SK-N-SH (cell line): ENCODE measurements around the gene DPAGT1. TPM values are rescaled to one million over a fixed set of nuclear protein-coding genes. Genes with fewer than 3 reads are reported as not detected.

Source experiments
- CTCF ChIA-PET: fragments of 300-600, 350-600 bp; formaldehyde crosslinking; extraction: SDS; loops from one replicate; lab custom pipeline; 2021; lab: Yijun Ruan, JAX
- POLR2A ChIA-PET: fragments of 350-600 bp; sonication (Branson Sonifier 250); formaldehyde crosslinking; extraction: SDS; loops from one replicate; lab custom pipeline; 2020; ENCODE audit warnings: antibody characterized with exemption, inconsistent platforms; lab: Yijun Ruan, JAX
- DNase-seq: peaks from one replicate; pipeline ENCODE4 v3.0.0; 2012
- H2AFZ ChIP-seq: fragments of 200-600 bp; sonication (generic); 2 replicates; pipeline ENCODE4 v1.8.1; 2016; ENCODE audit warnings: antibody characterized with exemption, mild to moderate bottlenecking, low read depth
- H3F3A ChIP-seq: fragments of 200-600 bp; sonication (generic); replicated peaks from 2 replicates; pipeline ENCODE3; 2016; ENCODE audit warnings: antibody characterized with exemption, mild to moderate bottlenecking; ENCODE audit not compliant: insufficient read depth
- H3K27ac ChIP-seq, 2 experiments: fragments of 200-500 bp in 1 of 2; fragments of 200-600 bp in 1 of 2; sonication (Bioruptor generic) in 1 of 2; sonication (generic), shearing (Covaris generic) in 1 of 2; 2 replicates each; pipeline versions ENCODE4 v1.5.1 to v1.6.1; 2014 to 2016; ENCODE audit warnings: low read depth in 2 of 2, inconsistent platforms in 1 of 2, low read length in 1 of 2, mild to moderate bottlenecking in 1 of 2, mixed read lengths in 1 of 2
- H3K27me3 ChIP-seq: fragments of 200-600 bp; sonication (generic), shearing (Covaris generic); 2 replicates; pipeline ENCODE4 v1.6.1; 2016; ENCODE audit warnings: mixed run types; ENCODE audit not compliant: insufficient read depth
- H3K36me3 ChIP-seq, 2 experiments: fragments of 200-500 bp in 1 of 2; fragments of 200-600 bp in 1 of 2; sonication (Bioruptor generic) in 1 of 2; sonication (generic) in 1 of 2; replicated peaks in 1 of 2; 2 replicates each; pipeline versions ENCODE3 to v1.5.1; 2014 to 2016; ENCODE audit warnings: low read length in 1 of 2, mild to moderate bottlenecking in 1 of 2; ENCODE audit not compliant: insufficient read depth in 2 of 2, control insufficient read depth in 1 of 2
- H3K4me1 ChIP-seq, 2 experiments: fragments of 200-500 bp in 1 of 2; fragments of 200-600 bp in 1 of 2; sonication (Bioruptor generic) in 1 of 2; sonication (generic), shearing (Covaris generic) in 1 of 2; 2 replicates each; pipeline versions ENCODE4 v1.5.1 to v1.6.1; 2014 to 2016; ENCODE audit warnings: low read depth in 1 of 2, low read length in 1 of 2, mixed run types in 1 of 2; ENCODE audit not compliant: insufficient read depth in 2 of 2, control insufficient read depth in 1 of 2
- H3K4me2 ChIP-seq: fragments of 200-600 bp; sonication (generic), shearing (Covaris generic); 2 replicates; pipeline ENCODE4 v1.6.1; 2017; ENCODE audit warnings: mixed run types
- H3K4me3 ChIP-seq, 2 experiments: fragments of 200-500 bp in 1 of 2; fragments of 200-600 bp in 1 of 2; sonication (Bioruptor generic) in 1 of 2; sonication (generic), shearing (Covaris generic) in 1 of 2; 2 replicates each; pipeline versions ENCODE4 v1.5.1 to v1.8.1; 2014 to 2016; ENCODE audit warnings: low read depth in 2 of 2, inconsistent platforms in 1 of 2, low read length in 1 of 2, mild to moderate bottlenecking in 1 of 2, mixed read lengths in 1 of 2, moderate library complexity in 1 of 2
- H3K79me2 ChIP-seq: fragments of 200-600 bp; sonication (generic); 2 replicates; pipeline ENCODE4 v1.8.1; 2017; ENCODE audit warnings: mild to moderate bottlenecking; ENCODE audit not compliant: insufficient read depth
- H3K9ac ChIP-seq: fragments of 200-600 bp; sonication (generic); 2 replicates; pipeline ENCODE4 v1.6.1; 2017; ENCODE audit warnings: mixed run types
- H3K9me2 ChIP-seq: fragments of 200-600 bp; sonication (generic); 2 replicates; pipeline ENCODE4 v1.6.1; 2017; ENCODE audit warnings: mixed run types
- H3K9me3 ChIP-seq: fragments of 200-600 bp; sonication (generic); 2 replicates; pipeline ENCODE4 v1.6.1; 2017; ENCODE audit warnings: mixed run types, mild to moderate bottlenecking, moderate library complexity
- H4K20me1 ChIP-seq: fragments of 200-600 bp; sonication (generic); 2 replicates; pipeline ENCODE4 v1.6.1; 2017; ENCODE audit warnings: mild to moderate bottlenecking, mixed run types; ENCODE audit not compliant: insufficient read depth
- EP300 ChIP-seq, 2 experiments: IDR thresholded peaks; 2 replicates each; pipeline versions ENCODE4 v1.4.0 to v1.6.1; 2012; ENCODE audit warnings: borderline replicate concordance in 1 of 2, low read depth in 1 of 2, low read length in 1 of 2
- EZH2phosphoT487 ChIP-seq: fragments of 200-600 bp; sonication (generic); IDR thresholded peaks from 2 replicates; pipeline ENCODE4 v1.6.1; 2017; ENCODE audit warnings: low read depth, mixed run types, mild to moderate bottlenecking, antibody characterized with exemption, moderate library complexity, borderline replicate concordance
- FOSL2 ChIP-seq: IDR thresholded peaks from 2 replicates; pipeline ENCODE4 v1.4.0; 2012; ENCODE audit warnings: low read depth, mild to moderate bottlenecking, moderate library complexity, borderline replicate concordance
- GABPA ChIP-seq: IDR thresholded peaks from 2 replicates; pipeline ENCODE4 v1.4.0; 2012; ENCODE audit warnings: low read depth, mild to moderate bottlenecking
- JUND ChIP-seq: IDR thresholded peaks from 2 replicates; pipeline ENCODE4 v1.4.0; 2012
- MEF2A ChIP-seq: IDR thresholded peaks from 2 replicates; pipeline ENCODE4 v1.4.0; 2012; ENCODE audit warnings: low read depth, borderline replicate concordance
- NFIC ChIP-seq: IDR thresholded peaks from 2 replicates; pipeline ENCODE4 v1.4.0; 2012; ENCODE audit warnings: borderline replicate concordance
- NRF1 ChIP-seq: IDR thresholded peaks from 2 replicates; pipeline ENCODE4 v1.6.1; 2012; ENCODE audit warnings: low read depth, mild to moderate bottlenecking, low read length
- POLR2AphosphoS5 ChIP-seq: IDR thresholded peaks from 2 replicates; pipeline ENCODE4 v1.6.1; 2012; ENCODE audit warnings: low read depth, low read length
- RAD21 ChIP-seq: IDR thresholded peaks from 2 replicates; pipeline ENCODE4 v1.6.1; 2012; ENCODE audit warnings: mild to moderate bottlenecking, low read length
- RCOR1 ChIP-seq: fragments of 150-350 bp; IDR thresholded peaks from 2 replicates; pipeline ENCODE4 v1.6.1; 2017; ENCODE audit warnings: antibody characterized with exemption, low read length
- RFX5 ChIP-seq: IDR thresholded peaks from 2 replicates; pipeline ENCODE4 v1.6.1; 2012; ENCODE audit warnings: mild to moderate bottlenecking, improper control_type of control experiment, low read length
- RXRA ChIP-seq: IDR thresholded peaks from 2 replicates; pipeline ENCODE4 v1.4.0; 2012; ENCODE audit warnings: low read depth, mild to moderate bottlenecking, borderline replicate concordance
- SIN3A ChIP-seq: IDR thresholded peaks from 2 replicates; pipeline ENCODE4 v1.6.1; 2012; ENCODE audit warnings: low read depth, mild to moderate bottlenecking, low read length, moderate library complexity, borderline replicate concordance
- SMC3 ChIP-seq: IDR thresholded peaks from 2 replicates; pipeline ENCODE4 v1.6.1; 2012; ENCODE audit warnings: low read depth, low read length, improper control_type of control experiment
- TAF1 ChIP-seq: IDR thresholded peaks from 2 replicates; pipeline ENCODE4 v1.6.1; 2012; ENCODE audit warnings: low read depth, mild to moderate bottlenecking, low read length, moderate library complexity, borderline replicate concordance
- TCF12 ChIP-seq: IDR thresholded peaks from 2 replicates; pipeline ENCODE4 v1.4.0; 2012
- TEAD4 ChIP-seq: IDR thresholded peaks from 2 replicates; pipeline ENCODE4 v1.4.0; 2012; ENCODE audit warnings: mild to moderate bottlenecking, borderline replicate concordance; ENCODE audit not compliant: insufficient read depth
- YY1 ChIP-seq: IDR thresholded peaks from 2 replicates; pipeline ENCODE4 v1.4.0; 2012; ENCODE audit warnings: low read depth, mild to moderate bottlenecking
- WGBS: methylation state at CpG from one replicate; pipeline ENCODE4 v1.1.6; 2017; ENCODE audit warnings: low lambda C conversion rate; 5-methylcytosine and 5-hydroxymethylcytosine counted together
- polyA plus RNA-seq, 3 experiments: library from polyadenylated mRNA; depleted of rRNA; stranded (reverse); fragments of >200 nt; gene quantifications; 2 replicates each; pipeline ENCODE4 v1.2.3, GENCODE V29; 2012
- TF ChIP-seq, protein P1 (sequence below): fragments of 150-350 bp; IDR thresholded peaks from 2 replicates; pipeline ENCODE4 v1.6.1; 2016; ENCODE audit warnings: mild to moderate bottlenecking, low read depth, low read length
- TF ChIP-seq, protein P2 (sequence below): fragments of 150-350 bp; IDR thresholded peaks from 2 replicates; pipeline ENCODE4 v1.6.1; 2017; ENCODE audit warnings: antibody characterized with exemption, low read length, low read depth, borderline replicate concordance
- TF ChIP-seq, protein P3 (sequence below): IDR thresholded peaks from 2 replicates; pipeline ENCODE4 v1.4.0; 2012; ENCODE audit warnings: low read depth
- TF ChIP-seq, protein P4 (sequence below): IDR thresholded peaks from 2 replicates; pipeline ENCODE4 v1.4.0; 2012; ENCODE audit warnings: low read depth, borderline replicate concordance

The DPAGT1 gene
- polyA plus RNA-seq, 1 of the 3 experiments (the other 2 are of a cell fraction): 99.5 TPM

DNA sequence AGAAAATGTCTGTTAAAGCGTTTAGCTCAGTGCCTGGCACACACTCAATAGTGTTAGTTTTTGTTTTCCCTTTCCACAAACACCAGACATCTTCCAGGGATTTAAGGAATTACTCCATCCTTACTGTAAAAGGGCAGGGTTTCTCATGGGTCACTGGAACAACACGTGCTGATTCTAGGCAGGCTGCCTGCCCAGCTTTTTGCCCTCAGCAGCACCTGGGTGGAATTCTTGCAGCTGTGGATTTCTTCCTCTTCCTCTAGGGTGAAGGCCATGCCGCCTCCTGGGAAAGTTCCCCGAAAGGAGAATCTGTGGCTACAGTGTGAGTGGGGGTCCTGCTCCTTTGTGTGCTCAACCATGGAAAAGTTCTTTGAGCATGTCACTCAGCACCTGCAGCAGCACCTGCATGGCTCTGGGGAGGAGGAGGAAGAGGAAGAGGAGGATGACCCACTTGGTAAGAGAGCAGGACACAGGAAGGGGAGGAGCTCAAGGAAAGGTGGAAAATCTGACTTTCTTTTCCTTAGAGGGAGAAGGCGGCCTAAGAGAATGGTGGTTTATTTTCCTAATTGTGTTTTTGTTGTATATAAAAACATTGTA lies 25.1 kb upstream of the DPAGT1 start:
- WGBS: 82% methylated on average over 5 of the region's 5 CpGs
- Histone ChIP-seq H3K4me3 (no peak overlapping the region), H3K9me3 (no peaks in the 10 kb centered on the region), H4K20me1 (no peaks in the 10 kb centered on the region), H3K9me2 (no peaks in the 10 kb centered on the region), H3K4me2 (no peak overlapping the region), H3K9ac (no peak overlapping the region), H3K36me3 (peaks cover 24 to 25% of the 10 kb centered on the region in 2 experiments), H2AFZ (no peak overlapping the region), H3K27ac (no peak overlapping the region), H3K79me2 (peaks cover 42% of the 10 kb centered on the region), H3K27me3 (no peaks in the 10 kb centered on the region), H3F3A (no peaks in the 10 kb centered on the region), H3K4me1 (peaks cover 7% of the 10 kb centered on the region in 2 experiments; a peak in 2 of 4 replicates)
- DNase-seq: no peak
- POLR2A ChIA-PET: no interaction called here
- CTCF ChIA-PET: interaction anchor here (0.8 to 1.9 kb wide), 4 partner anchors 19 to 197 kb away, joined by 3 to 8 read pairs (median 3); partner anchors contain the start of gene DPAGT1
- TF ChIP-seq, protein P1, sequence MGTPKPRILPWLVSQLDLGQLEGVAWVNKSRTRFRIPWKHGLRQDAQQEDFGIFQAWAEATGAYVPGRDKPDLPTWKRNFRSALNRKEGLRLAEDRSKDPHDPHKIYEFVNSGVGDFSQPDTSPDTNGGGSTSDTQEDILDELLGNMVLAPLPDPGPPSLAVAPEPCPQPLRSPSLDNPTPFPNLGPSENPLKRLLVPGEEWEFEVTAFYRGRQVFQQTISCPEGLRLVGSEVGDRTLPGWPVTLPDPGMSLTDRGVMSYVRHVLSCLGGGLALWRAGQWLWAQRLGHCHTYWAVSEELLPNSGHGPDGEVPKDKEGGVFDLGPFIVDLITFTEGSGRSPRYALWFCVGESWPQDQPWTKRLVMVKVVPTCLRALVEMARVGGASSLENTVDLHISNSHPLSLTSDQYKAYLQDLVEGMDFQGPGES: no peak
- no peak for TF ChIP-seq SIN3A
- TF ChIP-seq RCOR1: no peak
- TF ChIP-seq RAD21: no peak
- no peak for TF ChIP-seq TCF12
- TF ChIP-seq NRF1: no peak
- TF ChIP-seq EP300 (IDR thresholded peaks at IDR 0.05; ENCODE audit: borderline replicate concordance in 1 of 2, low read depth in 1 of 2, low read length in 1 of 2): no peak
- TF ChIP-seq, protein P2, sequence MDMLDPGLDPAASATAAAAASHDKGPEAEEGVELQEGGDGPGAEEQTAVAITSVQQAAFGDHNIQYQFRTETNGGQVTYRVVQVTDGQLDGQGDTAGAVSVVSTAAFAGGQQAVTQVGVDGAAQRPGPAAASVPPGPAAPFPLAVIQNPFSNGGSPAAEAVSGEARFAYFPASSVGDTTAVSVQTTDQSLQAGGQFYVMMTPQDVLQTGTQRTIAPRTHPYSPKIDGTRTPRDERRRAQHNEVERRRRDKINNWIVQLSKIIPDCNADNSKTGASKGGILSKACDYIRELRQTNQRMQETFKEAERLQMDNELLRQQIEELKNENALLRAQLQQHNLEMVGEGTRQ: no peak
- TF ChIP-seq YY1: no peak
- no peak for TF ChIP-seq SMC3
- TF ChIP-seq TAF1: no peak
- no peak for TF ChIP-seq NFIC
- TF ChIP-seq RXRA: no peak
- no peak for TF ChIP-seq TEAD4
- no peak for TF ChIP-seq MEF2A
- TF ChIP-seq EZH2phosphoT487: no peak
- TF ChIP-seq, protein P3, sequence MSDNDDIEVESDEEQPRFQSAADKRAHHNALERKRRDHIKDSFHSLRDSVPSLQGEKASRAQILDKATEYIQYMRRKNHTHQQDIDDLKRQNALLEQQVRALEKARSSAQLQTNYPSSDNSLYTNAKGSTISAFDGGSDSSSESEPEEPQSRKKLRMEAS: no peak

DNA sequence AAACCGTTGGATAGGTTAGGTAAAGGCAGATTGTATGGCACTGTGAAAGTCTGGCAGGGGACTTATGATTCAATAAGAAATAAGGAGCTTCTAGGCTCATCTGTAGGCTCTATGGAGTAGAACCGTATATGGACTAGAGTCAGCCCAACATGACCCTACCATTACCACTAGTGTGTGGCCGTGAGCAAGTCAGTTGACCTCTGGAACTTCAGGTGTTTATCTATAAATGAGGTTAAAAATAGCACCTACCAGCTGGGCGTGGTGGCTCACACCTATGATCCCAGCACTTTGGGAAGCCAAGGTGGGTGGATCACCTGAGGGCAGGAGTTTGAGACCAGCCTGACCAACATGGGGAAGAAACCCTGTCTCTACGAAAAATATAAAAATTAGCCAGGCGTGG lies 24.2 kb upstream of the DPAGT1 start:
- DNase-seq: no peak
- Histone ChIP-seq H3F3A (no peaks in the 10 kb centered on the region), H3K4me1 (peaks cover 7 to 9% of the 10 kb centered on the region in 2 experiments; a peak in 2 of 4 replicates), H2AFZ (no peak overlapping the region), H3K27ac (no peak overlapping the region), H4K20me1 (no peaks in the 10 kb centered on the region), H3K9me3 (no peaks in the 10 kb centered on the region), H3K9me2 (no peaks in the 10 kb centered on the region), H3K36me3 (peaks cover 17 to 24% of the 10 kb centered on the region in 2 experiments), H3K4me2 (no peak overlapping the region), H3K79me2 (peaks cover 46% of the 10 kb centered on the region), H3K27me3 (no peaks in the 10 kb centered on the region), H3K4me3 (no peak overlapping the region), H3K9ac (no peak overlapping the region)
- 95% methylated on average over 5 of the region's 6 CpGs for WGBS
- CTCF ChIA-PET: interaction anchor here (0.9 to 3.1 kb wide), 4 partner anchors 9 to 71 kb away, joined by 3 to 11 read pairs (median 6); no protein-coding TSS in a partner anchor
- POLR2A ChIA-PET: no interaction called here
- TF ChIP-seq, protein P2: no peak
- no peak for TF ChIP-seq GABPA
- no peak for TF ChIP-seq RFX5
- no peak for TF ChIP-seq FOSL2
- TF ChIP-seq NFIC: no peak
- no peak for TF ChIP-seq NRF1
- TF ChIP-seq, protein P4, sequence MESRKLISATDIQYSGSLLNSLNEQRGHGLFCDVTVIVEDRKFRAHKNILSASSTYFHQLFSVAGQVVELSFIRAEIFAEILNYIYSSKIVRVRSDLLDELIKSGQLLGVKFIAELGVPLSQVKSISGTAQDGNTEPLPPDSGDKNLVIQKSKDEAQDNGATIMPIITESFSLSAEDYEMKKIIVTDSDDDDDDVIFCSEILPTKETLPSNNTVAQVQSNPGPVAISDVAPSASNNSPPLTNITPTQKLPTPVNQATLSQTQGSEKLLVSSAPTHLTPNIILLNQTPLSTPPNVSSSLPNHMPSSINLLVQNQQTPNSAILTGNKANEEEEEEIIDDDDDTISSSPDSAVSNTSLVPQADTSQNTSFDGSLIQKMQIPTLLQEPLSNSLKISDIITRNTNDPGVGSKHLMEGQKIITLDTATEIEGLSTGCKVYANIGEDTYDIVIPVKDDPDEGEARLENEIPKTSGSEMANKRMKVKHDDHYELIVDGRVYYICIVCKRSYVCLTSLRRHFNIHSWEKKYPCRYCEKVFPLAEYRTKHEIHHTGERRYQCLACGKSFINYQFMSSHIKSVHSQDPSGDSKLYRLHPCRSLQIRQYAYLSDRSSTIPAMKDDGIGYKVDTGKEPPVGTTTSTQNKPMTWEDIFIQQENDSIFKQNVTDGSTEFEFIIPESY: no peak
- TF ChIP-seq POLR2AphosphoS5: no peak
- no peak for TF ChIP-seq EZH2phosphoT487
- TF ChIP-seq RCOR1: no peak
- TF ChIP-seq EP300 (IDR thresholded peaks at IDR 0.05; ENCODE audit: borderline replicate concordance in 1 of 2, low read depth in 1 of 2, low read length in 1 of 2): no peak
- no peak for TF ChIP-seq JUND
- no peak for TF ChIP-seq TAF1
